DOHH2 (cell line): ENCODE measurements around the gene GRID1.

Experiments
- CTCF ChIP-seq: fragments of 200-600 bp; sonication (generic); IDR thresholded peaks from one replicate; pipeline ENCODE4 v1.5.1; 2014; ENCODE audit warnings: antibody characterized with exemption, mild to moderate bottlenecking, low read depth, low read length; ENCODE audit not compliant: poor library complexity, severe bottlenecking
- EZH2phosphoT487 ChIP-seq: fragments of 200-600 bp; sonication (generic); IDR thresholded peaks from 2 replicates; pipeline ENCODE4 v1.6.1; 2017; ENCODE audit warnings: borderline replicate concordance, mild to moderate bottlenecking, antibody characterized with exemption, low read length, moderate library complexity, mixed read lengths

- TF ChIP-seq CTCF (no peak), EZH2phosphoT487 (no peak)
Observed at GRCh38 chr10:85961479-85962067, 405.0 kb downstream of the GRID1 start.
